ENCODE measurements around the gene CERT1. TPM values are rescaled to one million over a fixed set of nuclear protein-coding genes. Genes with fewer than 3 reads are reported as not detected.

CERT1 gene
- total and polyA plus RNA-seq, 7 donors: 14.1 to 40.2 (median 20.3) TPM

DNA sequence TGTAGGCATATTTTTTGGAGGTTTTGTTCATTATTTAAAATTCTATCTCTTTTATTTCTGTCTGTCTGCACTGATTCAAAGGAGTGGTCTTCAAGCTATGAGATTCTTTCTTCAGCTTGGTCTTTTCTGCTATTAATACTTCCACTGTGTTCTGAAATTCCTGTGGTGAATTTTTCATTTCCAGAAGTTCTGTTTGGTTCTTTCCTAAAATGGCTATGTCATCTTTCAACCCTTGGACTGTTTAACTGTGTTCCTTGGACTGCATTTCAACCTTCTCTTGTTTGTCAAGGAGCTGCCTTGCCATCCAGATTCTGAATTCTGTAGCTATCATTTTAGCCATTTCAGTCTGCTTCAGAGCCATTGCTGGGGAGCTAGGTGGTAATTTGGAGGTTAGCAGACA, 76.3 kb downstream of the CERT1 start:
- Histone ChIP-seq H3K27me3 (no peaks in the 10 kb centered on the region), H3K9me3 (no peaks in the 10 kb centered on the region), H3K4me3 (no peak overlapping the region), H3K27ac (no peak overlapping the region), H3K4me1 (peaks cover 0 to 5% (median 0%) of the 10 kb centered on the region in 4 donors), H3K36me3 (no peaks in the 10 kb centered on the region)
- intact Hi-C loops (cut with DNase I): no loop called here
- DNase-seq: no peak
- TF ChIP-seq POLR2AphosphoS5 (IDR thresholded peaks at IDR 0.05) (no peak), EP300 (IDR thresholded peaks at IDR 0.05) (no peak), POLR2A (IDR thresholded peaks at IDR 0.05) (no peak)
- TF ChIP-seq, protein P1, sequence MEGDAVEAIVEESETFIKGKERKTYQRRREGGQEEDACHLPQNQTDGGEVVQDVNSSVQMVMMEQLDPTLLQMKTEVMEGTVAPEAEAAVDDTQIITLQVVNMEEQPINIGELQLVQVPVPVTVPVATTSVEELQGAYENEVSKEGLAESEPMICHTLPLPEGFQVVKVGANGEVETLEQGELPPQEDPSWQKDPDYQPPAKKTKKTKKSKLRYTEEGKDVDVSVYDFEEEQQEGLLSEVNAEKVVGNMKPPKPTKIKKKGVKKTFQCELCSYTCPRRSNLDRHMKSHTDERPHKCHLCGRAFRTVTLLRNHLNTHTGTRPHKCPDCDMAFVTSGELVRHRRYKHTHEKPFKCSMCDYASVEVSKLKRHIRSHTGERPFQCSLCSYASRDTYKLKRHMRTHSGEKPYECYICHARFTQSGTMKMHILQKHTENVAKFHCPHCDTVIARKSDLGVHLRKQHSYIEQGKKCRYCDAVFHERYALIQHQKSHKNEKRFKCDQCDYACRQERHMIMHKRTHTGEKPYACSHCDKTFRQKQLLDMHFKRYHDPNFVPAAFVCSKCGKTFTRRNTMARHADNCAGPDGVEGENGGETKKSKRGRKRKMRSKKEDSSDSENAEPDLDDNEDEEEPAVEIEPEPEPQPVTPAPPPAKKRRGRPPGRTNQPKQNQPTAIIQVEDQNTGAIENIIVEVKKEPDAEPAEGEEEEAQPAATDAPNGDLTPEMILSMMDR (IDR thresholded peaks at IDR 0.05): no peak

DNA sequence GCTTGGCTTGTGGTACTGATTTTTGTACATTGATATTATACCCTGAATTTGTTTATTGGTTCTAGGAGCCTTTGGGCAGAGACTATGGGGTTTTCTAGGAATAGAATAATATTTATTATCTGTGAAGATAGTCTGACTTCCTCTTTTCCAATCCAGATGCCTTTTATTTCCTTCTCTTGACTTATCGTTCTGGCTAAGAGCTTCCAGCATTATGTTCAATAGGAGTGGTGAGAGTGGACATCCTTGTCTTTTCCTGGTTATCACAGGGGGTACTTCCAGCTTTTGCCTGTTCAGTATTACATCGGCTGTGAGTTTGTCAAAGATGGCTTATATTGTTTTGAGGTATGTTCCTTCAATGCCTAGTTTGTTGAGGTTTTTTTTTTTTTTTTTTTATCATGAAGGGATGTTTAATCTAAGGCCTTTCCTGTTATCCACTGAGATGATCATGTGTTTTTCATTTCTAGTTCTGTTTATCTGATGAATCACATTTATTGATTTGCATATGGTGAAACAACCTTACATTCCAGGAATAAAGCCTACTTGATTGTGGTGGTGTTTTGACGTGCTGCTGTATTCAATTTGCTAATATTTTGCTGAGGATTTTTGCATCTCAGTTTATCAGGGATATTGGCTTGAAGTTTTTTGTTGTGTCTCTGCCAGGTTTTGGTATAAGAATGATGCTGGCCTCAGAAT, 77.5 kb downstream of the CERT1 start:
- Histone ChIP-seq H3K27ac (no peak overlapping the region), H3K4me3 (no peak overlapping the region), H3K4me1 (peaks cover 0 to 5% (median 0%) of the 10 kb centered on the region in 4 donors), H3K27me3 (no peaks in the 10 kb centered on the region), H3K9me3 (no peaks in the 10 kb centered on the region), H3K36me3 (no peaks in the 10 kb centered on the region)
- no peak for DNase-seq
- WGBS, 2 donors: 71 to 94% methylated on average over 3 of the region's 3 CpGs
- intact Hi-C loops (cut with DNase I): no loop called here
- TF ChIP-seq, protein P1 (IDR thresholded peaks at IDR 0.05): no peak
- TF ChIP-seq POLR2AphosphoS5 (IDR thresholded peaks at IDR 0.05) (no peak), EP300 (IDR thresholded peaks at IDR 0.05) (no peak), POLR2A (IDR thresholded peaks at IDR 0.05) (no peak)

- Histone ChIP-seq H3K27me3 (no peaks in the 10 kb centered on the region), H3K4me3 (no peak overlapping the region), H3K4me1 (no peaks in the 10 kb centered on the region), H3K9me3 (no peaks in the 10 kb centered on the region), H3K36me3 (peaks cover 0 to 52% (median 0%) of the 10 kb centered on the region in 4 donors), H3K27ac (no peak overlapping the region)
- intact Hi-C loops (cut with DNase I): no loop called here
- 79 to 97% methylated on average over 1 of the region's 1 CpG for WGBS, 2 donors
- DNase-seq: no peak
- no peak for TF ChIP-seq POLR2AphosphoS5 (IDR thresholded peaks at IDR 0.05)
- no peak for TF ChIP-seq EP300 (IDR thresholded peaks at IDR 0.05)
- TF ChIP-seq POLR2A (IDR thresholded peaks at IDR 0.05): no peak
- TF ChIP-seq, protein P1 (IDR thresholded peaks at IDR 0.05): no peak
Measured at GRCh38 chr5:75414241-75414640, 97.2 kb downstream of the CERT1 start.

GRCh38 chr5:75412111-75412990, 99.1 kb downstream of the CERT1 start:
- Histone ChIP-seq H3K27ac (no peak overlapping the region), H3K36me3 (peaks cover 0 to 44% (median 0%) of the 10 kb centered on the region in 4 donors), H3K4me3 (no peak overlapping the region), H3K9me3 (no peaks in the 10 kb centered on the region), H3K4me1 (no peaks in the 10 kb centered on the region), H3K27me3 (no peaks in the 10 kb centered on the region)
- TF ChIP-seq, protein P1 (IDR thresholded peaks at IDR 0.05): no peak
- no peak for TF ChIP-seq POLR2AphosphoS5 (IDR thresholded peaks at IDR 0.05)
- no peak for TF ChIP-seq POLR2A (IDR thresholded peaks at IDR 0.05)
- no peak for TF ChIP-seq EP300 (IDR thresholded peaks at IDR 0.05)
- 65 to 76% methylated on average over 4 of the region's 4 CpGs for WGBS, 2 donors
- DNase-seq: no peak
- intact Hi-C loops (cut with DNase I): no loop called here
